Measurements from ENCODE around the gene LPXN. TPM values are rescaled to one million over a fixed set of nuclear protein-coding genes. Genes with fewer than 3 reads are reported as not detected.

Gene LPXN
- total and polyA plus RNA-seq, 2 experiments from 2014 or later = 134 to 164 TPM

DNA sequence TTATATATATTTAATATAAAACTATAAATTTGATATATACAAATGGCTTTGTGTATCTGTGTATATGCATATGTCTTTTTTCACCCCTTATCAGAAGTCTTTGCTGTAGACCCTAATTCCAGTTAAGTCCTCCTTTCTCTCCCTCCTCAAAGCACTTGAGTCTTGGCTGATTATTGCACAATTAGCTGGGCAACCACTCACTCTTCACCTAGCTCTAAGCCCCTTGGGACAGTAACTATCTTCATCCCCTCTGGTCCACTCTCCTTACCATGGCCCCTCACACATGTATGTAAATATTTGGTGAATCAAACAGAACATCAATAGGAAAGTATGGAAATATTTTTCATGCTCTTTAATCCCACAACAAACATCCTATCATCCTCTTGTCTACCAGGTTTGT lies 66.8 kb downstream of the LPXN start:
- H3K4me2 ChIP-seq (ENCODE audit: unreplicated experiment) = no peak overlapping the region
- H3K4me3 ChIP-seq = no peak overlapping the region
- TF ChIP-seq EZH2phosphoT487 (IDR thresholded peaks at IDR 0.05; ENCODE audit: insufficient read depth, low read depth) (no peak), EZH2 (IDR thresholded peaks at IDR 0.05; ENCODE audit: insufficient read depth, poor library complexity, severe bottlenecking) (no peak)
- 0 out of 2 replicates have a peak, but pooled peaks cover 3% of the 10 kb centered on the region for H3K36me3 ChIP-seq (ENCODE audit: low read depth)
- no peaks in the 10 kb centered on the region for H3K9me2 ChIP-seq (ENCODE audit: insufficient read depth)
- no peak overlapping the region for H3K9ac ChIP-seq
- no peak overlapping the region for H3K27ac ChIP-seq
- DNase-seq = no peak
- H3K27me3 ChIP-seq (replicated peaks; ENCODE audit: insufficient read depth) = no peaks in the 10 kb centered on the region
- H3F3A ChIP-seq (ENCODE audit: insufficient read depth) = peaks cover 8% of the 10 kb centered on the region; the same call in 1 of the 2 replicates
- peaks cover 18% of the 10 kb centered on the region for H3K4me1 ChIP-seq (ENCODE audit: insufficient read depth)
- H3K9me3 ChIP-seq (ENCODE audit: low read depth) = no peaks in the 10 kb centered on the region
- in situ Hi-C loops (cut with MboI) = no loop called here
- no peaks in the 10 kb centered on the region for H4K20me1 ChIP-seq (ENCODE audit: insufficient read depth)
- no peak overlapping the region for H2AFZ ChIP-seq
- H3K79me2 ChIP-seq (ENCODE audit: insufficient read depth) = no peaks in the 10 kb centered on the region

- Histone ChIP-seq H2AFZ (no peak within 1 kb of the TSS), H3K9ac (no peak within 1 kb of the TSS), H3K4me3 (no peak within 1 kb of the TSS), H3K36me3 (ENCODE audit: low read depth) (0 out of 2 replicates have a peak, but pooled peaks cover 3% of the 10 kb centered on the region), H3K9me3 (ENCODE audit: low read depth) (no peaks in the 10 kb centered on the region), H3K9me2 (ENCODE audit: insufficient read depth) (no peaks in the 10 kb centered on the region), H3F3A (ENCODE audit: insufficient read depth) (peaks cover 5% of the 10 kb centered on the region; the same call in 1 of the 2 replicates), H3K79me2 (ENCODE audit: insufficient read depth) (no peaks in the 10 kb centered on the region), H4K20me1 (ENCODE audit: insufficient read depth) (no peaks in the 10 kb centered on the region), H3K4me2 (ENCODE audit: unreplicated experiment) (no peak within 1 kb of the TSS), H3K27ac (no peak within 1 kb of the TSS), H3K27me3 (replicated peaks; ENCODE audit: insufficient read depth) (no peaks in the 10 kb centered on the region), H3K4me1 (ENCODE audit: insufficient read depth) (peaks cover 11% of the 10 kb centered on the region)
- no peak for TF ChIP-seq EZH2 (IDR thresholded peaks at IDR 0.05; ENCODE audit: insufficient read depth, poor library complexity, severe bottlenecking)
- TF ChIP-seq EZH2phosphoT487 (IDR thresholded peaks at IDR 0.05; ENCODE audit: insufficient read depth, low read depth) = no peak
- in situ Hi-C loops (cut with MboI) = no loop called here
- WGBS, 2 experiments (ENCODE audit: low coverage in 1 of 2, low lambda C conversion rate in 2 of 2, missing lambda C conversion rate in 2 of 2) = 97 to 100% methylated on average over 1 of the region's 1 CpG
- DNase-seq = no peak
These were observed 67.7 kb downstream of the LPXN start, which contains the start of gene OR5B21 for GRCh38 chr11:58508005-58508404. Gene OR5B21, minus strand, starts transcription at chr11:58508105. Its CDS starts 0 bp downstream, at chr11:58508105.

DNA sequence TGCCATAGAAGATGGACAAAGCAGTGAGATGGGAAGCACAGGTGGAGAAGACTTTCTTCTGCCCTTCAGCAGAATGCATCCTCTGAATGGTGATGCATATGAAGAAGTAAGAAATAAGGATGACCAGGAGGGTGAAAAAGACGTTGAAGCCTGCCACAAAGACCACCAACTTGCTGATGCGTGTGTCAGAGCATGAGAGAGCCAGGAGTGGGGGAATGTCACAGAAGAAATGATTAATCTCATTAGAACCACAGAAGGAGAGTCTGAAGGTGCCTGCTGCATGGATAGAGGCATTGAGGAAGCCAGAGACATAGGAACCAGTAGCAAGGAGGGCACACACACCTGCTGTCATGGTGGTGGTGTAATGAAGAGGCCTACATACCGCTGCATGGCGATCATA lies 68.3 kb downstream of the LPXN start:
- no peaks in the 10 kb centered on the region for H3K27me3 ChIP-seq (replicated peaks; ENCODE audit: insufficient read depth)
- in situ Hi-C loops (cut with MboI) = no loop called here
- WGBS, 2 experiments (ENCODE audit: low coverage in 1 of 2, low lambda C conversion rate in 2 of 2, missing lambda C conversion rate in 2 of 2) = 82 to 86% methylated on average over 4 of the region's 4 CpGs

DNA sequence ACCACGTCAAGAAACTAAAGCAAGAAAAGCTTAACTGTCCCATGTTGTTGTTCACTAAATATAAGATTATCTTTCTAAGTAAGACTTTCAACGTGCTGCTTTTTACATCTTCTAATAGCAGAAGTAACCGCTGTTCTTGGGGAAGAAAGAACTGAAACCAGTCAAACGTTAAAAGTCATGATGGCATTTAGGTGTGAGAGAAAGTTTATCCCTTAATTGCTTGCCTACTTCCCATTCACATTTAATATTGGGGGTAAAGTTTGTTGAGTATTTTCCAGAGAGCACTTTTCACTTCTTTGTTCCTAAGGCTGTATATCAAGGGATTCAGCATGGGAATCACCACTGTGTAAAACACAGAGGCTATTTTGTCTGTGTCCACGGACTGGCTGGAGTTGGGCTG lies 68.7 kb downstream of the LPXN start:
- WGBS, 2 experiments (ENCODE audit: low coverage in 1 of 2, low lambda C conversion rate in 2 of 2, missing lambda C conversion rate in 2 of 2) = 79 to 84% methylated on average over 5 of the region's 5 CpGs
- Histone ChIP-seq H3F3A (ENCODE audit: insufficient read depth) (peaks cover 5% of the 10 kb centered on the region; the same call in 1 of the 2 replicates), H3K79me2 (ENCODE audit: insufficient read depth) (no peaks in the 10 kb centered on the region), H3K4me2 (ENCODE audit: unreplicated experiment) (no peak overlapping the region), H3K9me3 (ENCODE audit: low read depth) (no peaks in the 10 kb centered on the region), H2AFZ (no peak overlapping the region), H4K20me1 (ENCODE audit: insufficient read depth) (no peaks in the 10 kb centered on the region), H3K4me3 (no peak overlapping the region), H3K36me3 (ENCODE audit: low read depth) (0 out of 2 replicates have a peak, but pooled peaks cover 3% of the 10 kb centered on the region), H3K9ac (no peak overlapping the region), H3K27ac (no peak overlapping the region), H3K9me2 (ENCODE audit: insufficient read depth) (no peaks in the 10 kb centered on the region), H3K4me1 (ENCODE audit: insufficient read depth) (peaks cover 10% of the 10 kb centered on the region; the same call in 1 of the 2 replicates), H3K27me3 (replicated peaks; ENCODE audit: insufficient read depth) (no peaks in the 10 kb centered on the region)
- DNase-seq = no peak
- in situ Hi-C loops (cut with MboI) = no loop called here
- TF ChIP-seq EZH2 (IDR thresholded peaks at IDR 0.05; ENCODE audit: insufficient read depth, poor library complexity, severe bottlenecking) (no peak), EZH2phosphoT487 (IDR thresholded peaks at IDR 0.05; ENCODE audit: insufficient read depth, low read depth) (no peak)

More for the DNA sequence above, 68.3 kb downstream of the LPXN start:
- DNase-seq = no peak
- Histone ChIP-seq H2AFZ (no peak overlapping the region), H3K27ac (no peak overlapping the region), H4K20me1 (ENCODE audit: insufficient read depth) (no peaks in the 10 kb centered on the region), H3K4me2 (ENCODE audit: unreplicated experiment) (no peak overlapping the region), H3K9me2 (ENCODE audit: insufficient read depth) (no peaks in the 10 kb centered on the region), H3K79me2 (ENCODE audit: insufficient read depth) (no peaks in the 10 kb centered on the region), H3K9me3 (ENCODE audit: low read depth) (no peaks in the 10 kb centered on the region), H3F3A (ENCODE audit: insufficient read depth) (peaks cover 5% of the 10 kb centered on the region; the same call in 1 of the 2 replicates), H3K4me1 (ENCODE audit: insufficient read depth) (peaks cover 10% of the 10 kb centered on the region; the same call in 1 of the 2 replicates), H3K9ac (no peak overlapping the region), H3K36me3 (ENCODE audit: low read depth) (0 out of 2 replicates have a peak, but pooled peaks cover 3% of the 10 kb centered on the region), H3K4me3 (no peak overlapping the region)
- TF ChIP-seq EZH2phosphoT487 (IDR thresholded peaks at IDR 0.05; ENCODE audit: insufficient read depth, low read depth) = no peak
- no peak for TF ChIP-seq EZH2 (IDR thresholded peaks at IDR 0.05; ENCODE audit: insufficient read depth, poor library complexity, severe bottlenecking)
